Measurements from ENCODE around the gene TRMT44. TPM values are rescaled to one million over a fixed set of nuclear protein-coding genes. Genes with fewer than 3 reads are reported as not detected.

TRMT44 gene
- total RNA-seq, 1 donor from 2014 or later: 41.2 TPM

GRCh38 chr4:8494983-8495548, 54.5 kb downstream of the TRMT44 start:
- H3K27ac Mint-ChIP-seq: no peak overlapping the region
- no peaks in the 10 kb centered on the region for H3K27me3 Mint-ChIP-seq (ENCODE audit: low read depth)
- H3K4me1 Mint-ChIP-seq: peaks cover 4% of the 10 kb centered on the region

GRCh38 chr4:8495803-8496202, 55.2 kb downstream of the TRMT44 start:
- no peaks in the 10 kb centered on the region for H3K27me3 Mint-ChIP-seq (ENCODE audit: low read depth)
- no peak for TF ChIP-seq CTCF (IDR thresholded peaks at IDR 0.05; ENCODE audit: unreplicated experiment)
- H3K27ac Mint-ChIP-seq: no peak overlapping the region
- no peak for DNase-seq (ENCODE audit: low spot score in 2 of 2, unreplicated experiment in 2 of 2)
- no peak overlapping the region for H3K4me3 Mint-ChIP-seq
- H3K4me1 Mint-ChIP-seq: no peaks in the 10 kb centered on the region
- H3K36me3 Mint-ChIP-seq: no peaks in the 10 kb centered on the region
- H3K9me3 Mint-ChIP-seq: peaks cover 5% of the 10 kb centered on the region

More at GRCh38 chr4:8494983-8495548, 54.5 kb downstream of the TRMT44 start:
- TF ChIP-seq CTCF (IDR thresholded peaks at IDR 0.05; ENCODE audit: unreplicated experiment): no peak
- Mint-ChIP-seq H3K36me3 (no peaks in the 10 kb centered on the region), H3K9me3 (peaks cover 5% of the 10 kb centered on the region), H3K4me3 (no peak overlapping the region)
- no peak for DNase-seq (ENCODE audit: low spot score in 2 of 2, unreplicated experiment in 2 of 2)

- no peaks in the 10 kb centered on the region for H3K27me3 Mint-ChIP-seq (ENCODE audit: low read depth)
- no peak for TF ChIP-seq CTCF (IDR thresholded peaks at IDR 0.05; ENCODE audit: unreplicated experiment)
- H3K9me3 Mint-ChIP-seq: peaks cover 5% of the 10 kb centered on the region
Measured at GRCh38 chr4:8497762-8498161, 57.2 kb downstream of the TRMT44 start.

GRCh38 chr4:8500966-8501365, 60.4 kb downstream of the TRMT44 start:
- Mint-ChIP-seq H3K27me3 (ENCODE audit: low read depth) (no peaks in the 10 kb centered on the region), H3K27ac (no peak overlapping the region), H3K4me1 (peaks cover 17% of the 10 kb centered on the region), H3K36me3 (no peaks in the 10 kb centered on the region), H3K4me3 (no peak overlapping the region), H3K9me3 (peaks cover 5% of the 10 kb centered on the region)
- no peak for TF ChIP-seq CTCF (IDR thresholded peaks at IDR 0.05; ENCODE audit: unreplicated experiment)
- DNase-seq (ENCODE audit: low spot score in 2 of 2, unreplicated experiment in 2 of 2): no peak

More at GRCh38 chr4:8497762-8498161, 57.2 kb downstream of the TRMT44 start:
- H3K36me3 Mint-ChIP-seq: no peaks in the 10 kb centered on the region
- no peak for DNase-seq (ENCODE audit: low spot score in 2 of 2, unreplicated experiment in 2 of 2)
- no peak overlapping the region for H3K27ac Mint-ChIP-seq
- peaks cover 3% of the 10 kb centered on the region for H3K4me1 Mint-ChIP-seq
- H3K4me3 Mint-ChIP-seq: no peak overlapping the region

- no peak for DNase-seq (ENCODE audit: low spot score in 2 of 2, unreplicated experiment in 2 of 2)
- Mint-ChIP-seq H3K4me1 (peaks cover 22% of the 10 kb centered on the region), H3K27ac (no peak overlapping the region), H3K27me3 (ENCODE audit: low read depth) (no peaks in the 10 kb centered on the region), H3K36me3 (no peaks in the 10 kb centered on the region), H3K9me3 (peaks cover 5% of the 10 kb centered on the region), H3K4me3 (no peak overlapping the region)
- TF ChIP-seq CTCF (IDR thresholded peaks at IDR 0.05; ENCODE audit: unreplicated experiment): no peak
Measured at GRCh38 chr4:8501781-8502180, 61.2 kb downstream of the TRMT44 start.

- TF ChIP-seq CTCF (IDR thresholded peaks at IDR 0.05; ENCODE audit: unreplicated experiment): no peak
- H3K27ac Mint-ChIP-seq: peak overlapping the region; percentile 21
- no peaks in the 10 kb centered on the region for H3K36me3 Mint-ChIP-seq
- H3K9me3 Mint-ChIP-seq: peaks cover 5% of the 10 kb centered on the region
- no peak for DNase-seq (ENCODE audit: low spot score in 2 of 2, unreplicated experiment in 2 of 2)
- H3K4me1 Mint-ChIP-seq: peaks cover 27% of the 10 kb centered on the region
- H3K4me3 Mint-ChIP-seq: no peak overlapping the region
- no peaks in the 10 kb centered on the region for H3K27me3 Mint-ChIP-seq (ENCODE audit: low read depth)
Measured at GRCh38 chr4:8502371-8502770, 61.8 kb downstream of the TRMT44 start.

Measured in mesothelial cell of epicardium (in vitro differentiated cells).